ENCODE data around the gene DMAC2L.
"Not testable (repeated sequence)": the region's sequence is repeated elsewhere in the genome, so short reads cannot be mapped to it uniquely, and the experiment has no call there.

- TF ChIP-seq POLR2A, CTCF, EP300 (IDR thresholded peaks at IDR 0.05): not testable (repeated sequence)
These were observed 2.0 kb downstream of the DMAC2L start for GRCh38 chr14:50314098-50314497.

Data from tibial nerve (tissue), 4 donors.